Transverse colon (tissue), 4 donors: Measurements from ENCODE around the gene ZNF385D. TPM values are rescaled to one million over a fixed set of nuclear protein-coding genes. Genes with fewer than 3 reads are reported as not detected.

ENCODE experiments used
- DNase-seq: peaks from one replicate; pipeline ENCODE4 v3.0.0-alpha.2; 2019
- H3K27ac ChIP-seq, 4 donors: fragments of 200-600 bp; sonication (generic); 2 replicates each; pipeline ENCODE4 v1.5.1; 2016 to 2018; ENCODE audit warnings: inconsistent platforms in 4 of 4
- H3K27me3 ChIP-seq: fragments of 200-600 bp; sonication (generic); 2 replicates; pipeline ENCODE4 v1.5.1; 2017; ENCODE audit warnings: inconsistent platforms
- H3K36me3 ChIP-seq, 4 donors: fragments of 200-600 bp; sonication (generic); 2 replicates each; pipeline ENCODE4 v1.5.1; 2017 to 2019; ENCODE audit warnings: inconsistent platforms in 4 of 4
- H3K4me1 ChIP-seq, 4 donors: fragments of 200-600 bp; sonication (generic); 2 replicates each; pipeline ENCODE4 v1.5.1; 2017 to 2020; ENCODE audit warnings: inconsistent platforms in 4 of 4
- H3K4me3 ChIP-seq, 4 donors: fragments of 200-600 bp; sonication (generic); 1 replicate in 1 of 4; 2 replicates in 3 of 4; pipeline versions ENCODE4 v1.5.1 to v1.6.1; 2017 to 2019; ENCODE audit warnings: inconsistent platforms in 4 of 4
- H3K9me3 ChIP-seq, 2 donors: fragments of 200-600 bp; sonication (generic); 2 replicates each; pipeline ENCODE4 v1.5.1; 2017 to 2019; ENCODE audit warnings: inconsistent platforms in 2 of 2
- CTCF ChIP-seq, 5 experiments: fragments of 200-600 bp in 3 of 5; fragments of 450-650 bp in 2 of 5; sonication (generic) in 3 of 5; IDR thresholded peaks; 1 replicate in 2 of 5; 2 replicates in 3 of 5; pipeline ENCODE4 v1.5.1; 2016 to 2017; ENCODE audit warnings: antibody characterized with exemption in 5 of 5, inconsistent platforms in 3 of 5, mild to moderate bottlenecking in 2 of 5, moderate library complexity in 1 of 5
- EP300 ChIP-seq: sonication (generic); formaldehyde crosslinking; IDR thresholded peaks from one replicate; pipeline ENCODE4 v1.6.1; 2017; ENCODE audit warnings: antibody characterized with exemption, low read depth
- POLR2A ChIP-seq: fragments of 450-650 bp; IDR thresholded peaks from one replicate; pipeline ENCODE4 v1.6.1; 2016; ENCODE audit warnings: antibody characterized with exemption, mild to moderate bottlenecking, moderate library complexity
- POLR2AphosphoS5 ChIP-seq, 3 donors: sonication (generic); formaldehyde crosslinking; IDR thresholded peaks; one replicate each; pipeline ENCODE4 v1.6.1; 2016; ENCODE audit warnings: antibody characterized with exemption in 3 of 3
- WGBS, 2 donors: methylation state at CpG; one replicate each; pipeline ENCODE4 v1.1.5; 2018; ENCODE audit warnings: low coverage in 1 of 2; 5-methylcytosine and 5-hydroxymethylcytosine counted together
- in situ Hi-C, 4 donors: fragments of 200-750 bp; cut with MboI; loops; one replicate each; pipeline versions ENCODE4 v1.15.0 to v1.15.1; 2017; ENCODE audit warnings: low sequenced_read_pairs in 3 of 4, low pct_ligation_motif_present in 1 of 4, low pct_unique_long_range_greater_than_20kb in 1 of 4
- intact Hi-C: fragments of 100-400 bp; cut with DNase I; formaldehyde crosslinking; loops from one replicate; pipeline ENCODE4 v1.15.1; 2023; ENCODE audit warnings: low total_unique reads
- total RNA-seq, 4 donors: library from RNA; depleted of rRNA; stranded (reverse); fragments of >200 nt; gene quantifications; one replicate each; pipeline ENCODE4 v1.1.0, GENCODE V29; 2016

Gene ZNF385D
- total RNA-seq, 4 donors from 2014 or later: 0.40 to 0.75 (median 0.52) TPM

DNA sequence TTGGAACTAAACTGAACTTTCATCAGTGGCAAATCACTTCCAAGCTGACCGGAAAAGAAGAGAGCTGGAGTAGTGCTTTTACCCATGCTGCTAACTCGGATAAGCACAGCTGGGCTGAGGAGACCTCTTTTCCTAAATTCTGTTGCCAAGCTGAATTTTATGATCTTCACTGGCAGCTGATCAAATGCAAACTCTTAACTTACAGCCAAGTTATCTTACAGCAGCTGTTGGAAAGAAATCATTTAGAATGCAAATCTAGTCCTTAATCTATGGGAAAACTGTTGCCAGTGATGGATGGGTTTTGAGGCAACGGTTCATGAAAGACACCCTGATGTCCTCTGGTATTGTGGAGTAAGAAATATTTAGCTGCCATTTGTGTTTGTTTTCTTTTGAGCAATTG is 216.5 kb downstream of the ZNF385D start:
- peaks cover 0 to 3% of the 10 kb centered on the region in 2 donors for H3K9me3 ChIP-seq
- in situ Hi-C loops: no loop called here
- DNase-seq: no peak
- no peaks in the 10 kb centered on the region for H3K4me1 ChIP-seq
- H3K4me3 ChIP-seq: no peak overlapping the region
- 52 to 53% methylated on average over 3 of the region's 3 CpGs for WGBS, 2 donors
- TF ChIP-seq EP300 (no peak), CTCF (IDR thresholded peaks at IDR 0.05) (no peak), POLR2A (no peak), POLR2AphosphoS5 (IDR thresholded peaks at IDR 0.05) (no peak)
- intact Hi-C loops: no loop called here
- no peak overlapping the region for H3K27ac ChIP-seq
- no peaks in the 10 kb centered on the region for H3K27me3 ChIP-seq
- H3K36me3 ChIP-seq: no peaks in the 10 kb centered on the region

- intact Hi-C loops (no loop called here), in situ Hi-C loops (no loop called here)
- no peaks in the 10 kb centered on the region for H3K9me3 ChIP-seq
- TF ChIP-seq POLR2A: no peak
- no peak for TF ChIP-seq EP300
- no peak for TF ChIP-seq POLR2AphosphoS5 (IDR thresholded peaks at IDR 0.05)
- no peak for TF ChIP-seq CTCF (IDR thresholded peaks at IDR 0.05)
- no peaks in the 10 kb centered on the region for H3K4me1 ChIP-seq
- no peak for DNase-seq
- no peaks in the 10 kb centered on the region for H3K27me3 ChIP-seq
- no peaks in the 10 kb centered on the region for H3K36me3 ChIP-seq
- WGBS, 2 donors: 50 to 65% methylated on average over 5 of the region's 5 CpGs
- no peak overlapping the region for H3K4me3 ChIP-seq
- no peak overlapping the region for H3K27ac ChIP-seq
Measured at GRCh38 chr3:21533002-21533401, 218.0 kb downstream of the ZNF385D start.

GRCh38 chr3:21531909-21532308 is 219.1 kb downstream of the ZNF385D start:
- intact Hi-C loops: no loop called here

DNA sequence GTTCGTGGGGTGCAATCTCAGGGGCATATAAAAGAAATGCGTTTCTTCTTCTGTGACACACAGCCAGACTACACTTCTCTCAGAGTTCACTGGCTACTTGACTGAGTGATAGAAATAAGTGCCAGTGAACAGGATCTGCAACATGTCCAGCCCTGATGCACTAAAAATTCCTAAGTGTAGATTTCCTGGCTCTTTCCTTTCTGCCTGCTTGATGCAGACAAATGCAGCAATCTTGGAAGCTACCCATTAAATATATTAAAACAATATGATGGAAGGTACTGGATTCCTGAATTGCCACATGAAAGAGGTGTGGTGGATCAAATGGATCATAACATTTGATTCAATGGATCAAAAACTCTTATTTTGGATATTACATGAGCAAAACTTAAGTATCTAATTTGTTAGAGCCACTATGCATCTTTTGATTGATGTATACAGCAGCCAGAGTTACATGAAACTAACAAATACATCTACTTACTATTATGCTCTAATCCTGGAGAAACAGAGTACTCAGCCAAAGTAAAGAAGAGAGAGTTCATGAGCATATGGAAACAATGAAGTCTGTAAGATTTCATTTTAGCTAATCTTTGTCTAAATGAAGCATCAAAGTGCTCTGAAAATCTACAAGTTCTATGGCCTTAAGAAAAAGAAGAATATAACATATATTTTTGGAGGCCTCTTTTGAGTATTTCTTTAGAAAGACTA is 222.6 kb downstream of the ZNF385D start:
- no peaks in the 10 kb centered on the region for H3K27me3 ChIP-seq
- H3K4me3 ChIP-seq: no peak overlapping the region
- no peaks in the 10 kb centered on the region for H3K4me1 ChIP-seq
- DNase-seq: no peak
- H3K9me3 ChIP-seq: no peaks in the 10 kb centered on the region
- 63 to 64% methylated on average over 2 of the region's 2 CpGs for WGBS, 2 donors
- in situ Hi-C loops (no loop called here), intact Hi-C loops (no loop called here)
- H3K27ac ChIP-seq: no peak overlapping the region
- no peaks in the 10 kb centered on the region for H3K36me3 ChIP-seq
- TF ChIP-seq EP300: no peak
- TF ChIP-seq POLR2A: no peak
- no peak for TF ChIP-seq POLR2AphosphoS5 (IDR thresholded peaks at IDR 0.05)
- TF ChIP-seq CTCF (IDR thresholded peaks at IDR 0.05): no peak

More at GRCh38 chr3:21531909-21532308, 219.1 kb downstream of the ZNF385D start:
- no peak overlapping the region for H3K4me3 ChIP-seq
- H3K36me3 ChIP-seq: no peaks in the 10 kb centered on the region
- H3K27ac ChIP-seq: no peak overlapping the region
- in situ Hi-C loops: no loop called here
- H3K27me3 ChIP-seq: no peaks in the 10 kb centered on the region
- TF ChIP-seq POLR2A (no peak), CTCF (IDR thresholded peaks at IDR 0.05) (no peak), POLR2AphosphoS5 (IDR thresholded peaks at IDR 0.05) (no peak), EP300 (no peak)
- 59 to 60% methylated on average over 3 of the region's 3 CpGs for WGBS, 2 donors
- H3K4me1 ChIP-seq: no peaks in the 10 kb centered on the region
- no peak for DNase-seq
- H3K9me3 ChIP-seq: no peaks in the 10 kb centered on the region
